ENCODE results near the gene FNDC8.
"Not testable (repeated sequence)": the region's sequence is repeated elsewhere in the genome, so short reads cannot be mapped to it uniquely, and the experiment has no call there.

FNDC8 gene

GRCh38 chr17:35144840-35145239 lies 23.4 kb downstream of the FNDC8 start:
- no peak for DNase-seq

DNA sequence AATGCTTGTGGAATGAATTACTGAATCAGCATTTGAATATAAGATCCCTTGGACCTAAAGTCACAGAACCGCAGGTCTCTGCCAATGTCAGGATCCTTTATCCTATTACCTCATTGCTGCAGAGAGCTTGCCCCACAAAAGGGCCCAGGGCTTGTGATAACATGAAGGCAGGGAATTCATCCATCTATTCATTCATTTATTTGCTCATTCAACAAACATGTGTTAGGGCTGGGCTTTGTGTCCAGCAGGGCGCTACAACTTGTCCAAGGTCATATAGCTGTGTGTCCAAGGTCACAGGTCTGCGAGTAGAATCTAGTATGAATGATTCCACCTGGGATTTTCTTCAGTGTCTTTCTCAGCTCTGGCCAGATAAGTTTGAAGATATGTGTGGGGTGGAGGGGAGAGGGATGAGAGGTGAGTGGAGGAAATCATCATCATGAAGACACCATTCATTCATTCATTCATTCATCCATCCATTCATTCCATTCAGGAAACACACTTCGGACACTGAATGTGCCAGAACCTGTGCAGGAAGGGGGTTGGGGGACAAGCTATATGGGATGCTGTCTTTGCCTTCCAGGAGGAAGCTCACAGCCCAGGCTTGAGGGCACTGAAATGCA lies 24.9 kb downstream of the FNDC8 start:
- no peak for DNase-seq

GRCh38 chr17:35147375-35147905 lies 26.0 kb downstream of the FNDC8 start, which contains the start of gene UNC45B:
TSS of gene UNC45B (plus strand) at chr17:35147817. CDS start at chr17:35148264, 447 bp downstream.
- DNase-seq, result no peak

GRCh38 chr17:35148144-35148543 lies 26.7 kb downstream of the FNDC8 start:
- DNase-seq, result no peak

DNA sequence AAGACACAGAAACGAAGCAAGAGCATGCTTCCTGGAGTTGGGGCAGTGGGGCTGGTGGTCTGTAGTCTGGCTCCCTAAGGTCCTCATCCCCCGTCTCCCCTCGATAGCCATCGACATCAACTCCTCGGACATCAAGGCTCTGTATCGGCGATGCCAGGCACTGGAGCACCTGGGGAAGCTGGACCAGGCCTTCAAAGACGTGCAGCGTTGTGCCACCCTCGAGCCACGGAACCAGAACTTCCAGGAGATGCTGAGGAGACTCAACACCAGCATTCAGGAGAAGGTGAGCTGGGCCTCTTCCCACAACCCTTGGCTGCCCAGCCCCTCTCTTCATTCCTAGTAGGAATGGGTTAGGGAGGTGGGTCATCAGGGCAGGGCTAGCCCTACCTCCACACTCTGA lies 28.5 kb downstream of the FNDC8 start:
- DNase-seq, result no peak

DNA sequence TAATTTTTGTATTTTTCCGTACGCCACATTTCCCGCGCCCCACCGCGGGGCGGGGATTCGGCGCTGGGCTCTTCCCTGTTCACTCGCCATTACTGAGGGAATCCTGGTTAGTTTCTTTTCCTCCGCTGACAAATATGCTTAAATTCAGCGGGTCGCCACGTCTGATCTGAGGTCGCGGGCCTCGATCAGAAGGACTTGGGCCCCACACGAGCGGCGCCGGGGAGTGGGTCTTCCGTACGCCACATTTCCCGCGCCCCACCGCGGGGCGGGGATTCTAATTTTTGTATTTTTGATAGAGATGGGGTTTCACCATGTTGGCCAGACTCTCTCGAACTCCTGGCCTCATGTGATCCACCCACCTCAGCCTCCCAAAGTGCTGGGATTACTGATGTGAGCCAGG lies 29.7 kb downstream of the FNDC8 start:
- DNase-seq, result not testable (repeated sequence)

GRCh38 chr17:35152421-35153140 lies 31.2 kb downstream of the FNDC8 start:
- DNase-seq, result no peak

DNA sequence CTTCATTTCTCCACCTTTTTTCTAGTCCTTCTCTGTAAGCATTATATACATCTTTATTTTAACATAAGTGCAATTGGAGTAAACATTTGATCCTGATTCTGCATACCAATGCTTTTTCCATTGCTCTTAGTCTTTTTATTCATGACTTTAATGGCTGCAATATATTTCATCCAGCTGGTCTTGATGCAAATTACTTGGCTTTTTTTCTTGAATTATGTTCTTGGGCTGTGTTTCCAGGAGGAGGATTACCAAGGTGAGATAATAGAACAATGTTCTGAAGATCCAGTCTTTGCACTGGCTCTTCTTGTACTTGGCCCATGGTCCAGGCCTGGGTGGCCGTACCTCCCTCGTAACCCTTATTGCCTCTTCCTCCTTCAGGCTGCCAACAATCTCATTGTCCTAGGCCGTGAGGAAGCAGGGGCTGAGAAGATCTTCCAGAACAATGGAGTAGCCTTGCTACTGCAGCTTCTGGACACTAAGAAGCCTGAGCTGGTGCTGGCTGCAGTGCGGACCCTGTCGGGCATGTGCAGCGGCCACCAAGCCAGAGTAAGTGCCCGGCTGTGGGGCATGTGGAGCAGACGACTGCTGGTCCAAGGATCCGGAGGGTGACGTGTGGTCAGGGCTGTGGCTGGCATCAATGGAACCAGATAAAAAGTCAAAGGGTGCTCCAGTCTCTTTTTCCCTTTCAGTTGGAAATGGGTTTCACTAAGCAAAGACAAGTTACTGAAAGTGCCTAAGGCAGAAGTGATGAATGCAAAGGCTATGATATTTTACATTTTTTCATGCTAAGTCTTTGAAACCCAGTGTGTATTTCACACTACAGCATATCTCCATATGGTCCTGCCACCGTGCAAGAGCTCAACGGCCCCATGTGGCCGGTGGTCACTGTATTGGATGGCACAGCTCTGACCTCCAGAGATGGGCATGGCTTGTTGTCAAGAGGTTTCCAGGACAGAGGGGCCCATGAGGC lies 33.1 kb downstream of the FNDC8 start:
- DNase-seq, result no peak

DNA sequence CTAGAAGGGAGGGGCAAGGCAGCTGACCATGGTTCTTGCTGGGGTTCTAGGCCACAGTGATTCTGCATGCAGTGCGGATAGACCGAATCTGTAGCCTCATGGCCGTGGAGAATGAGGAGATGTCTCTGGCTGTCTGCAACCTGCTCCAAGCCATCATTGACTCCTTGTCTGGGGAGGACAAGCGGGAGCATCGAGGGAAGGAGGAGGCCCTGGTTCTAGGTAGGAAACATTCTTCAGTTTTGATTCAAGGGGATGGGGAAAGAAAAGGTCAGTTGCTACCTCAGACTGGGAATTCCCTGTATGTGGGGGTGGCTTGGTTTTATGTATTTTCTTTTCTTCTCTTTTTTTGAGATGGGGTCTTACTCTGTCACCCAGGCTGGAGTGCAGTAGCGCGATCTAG lies 33.8 kb downstream of the FNDC8 start:
- DNase-seq, result no peak

DNA sequence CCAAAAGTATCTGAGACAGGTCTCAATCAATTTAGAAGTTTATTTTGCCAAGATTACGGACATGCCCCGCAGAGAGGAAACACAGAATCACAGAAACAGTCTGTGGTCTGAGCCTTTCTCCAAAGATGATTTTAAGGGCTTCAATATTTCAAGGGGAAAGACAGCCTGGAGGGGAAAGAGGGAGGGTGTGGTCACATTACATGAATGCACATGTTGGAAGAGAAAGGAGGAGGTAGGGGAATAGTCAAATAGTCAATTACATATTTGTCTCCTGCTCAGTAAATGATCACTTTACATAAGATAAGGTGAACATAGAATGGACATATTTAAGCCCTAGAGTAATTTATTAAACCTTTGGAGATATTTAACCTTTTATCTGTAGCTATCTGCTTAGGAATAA lies 38.5 kb downstream of the FNDC8 start:
- no peak for DNase-seq

DNA sequence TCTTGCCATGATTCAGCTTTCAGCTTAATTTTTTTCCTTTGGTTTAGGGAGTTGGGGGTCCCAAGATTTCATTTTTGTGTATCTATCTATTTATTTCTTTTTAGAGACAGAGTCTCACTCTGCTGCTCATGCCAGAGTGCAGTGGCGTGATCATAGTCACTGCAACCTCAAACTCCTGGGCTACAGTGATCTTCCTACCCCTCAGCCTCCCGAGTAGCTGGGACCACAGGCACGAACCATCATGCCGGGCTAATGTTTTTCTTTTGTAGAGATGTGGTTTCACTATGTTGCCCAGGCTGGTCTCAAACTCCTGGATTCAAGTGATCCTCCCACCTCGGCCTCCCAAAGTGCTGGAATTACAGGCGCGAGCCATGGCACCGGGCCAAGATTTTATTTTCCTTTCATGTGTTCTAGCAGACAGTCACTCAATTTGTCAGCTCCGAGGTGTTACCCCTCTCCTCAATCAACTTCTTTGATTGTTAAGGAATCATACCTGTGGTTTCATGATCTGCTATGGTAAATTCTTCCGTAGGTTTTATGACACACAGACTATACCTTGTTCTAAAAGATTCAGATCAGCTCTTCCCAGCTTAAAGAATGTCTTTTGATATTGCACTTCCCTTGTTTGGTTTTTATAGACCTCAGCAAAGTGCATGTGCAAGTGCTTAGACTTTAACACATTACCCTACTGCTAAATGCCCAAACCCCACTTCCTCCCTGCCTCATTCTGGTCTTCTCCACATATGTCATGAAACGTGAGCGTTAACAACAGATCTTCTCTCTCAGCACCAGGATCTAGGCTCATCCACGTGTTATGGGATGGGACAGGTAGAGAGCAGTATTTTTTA lies 39.2 kb downstream of the FNDC8 start:
- DNase-seq, result no peak

- DNase-seq, result no peak
These were observed 39.9 kb downstream of the FNDC8 start for GRCh38 chr17:35161281-35161761.

DNA sequence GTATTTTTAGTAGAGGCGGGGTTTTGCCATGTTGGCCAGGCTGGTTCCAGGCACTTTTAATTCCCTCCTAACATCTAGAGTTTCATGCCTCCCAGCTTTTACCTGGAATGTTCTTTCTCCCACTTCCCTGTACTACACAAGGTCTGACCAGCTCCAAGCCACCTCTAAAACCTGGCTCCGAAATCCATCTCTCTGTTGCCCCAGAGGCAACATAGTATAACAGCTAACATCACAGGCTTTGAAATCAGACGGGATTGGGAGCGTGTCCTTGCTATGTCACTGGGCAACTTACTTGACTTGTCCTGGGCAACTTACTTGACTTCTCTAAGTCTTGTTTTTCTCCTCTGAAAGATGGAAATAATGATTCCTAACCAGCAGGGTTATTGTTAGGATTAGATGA lies 41.3 kb downstream of the FNDC8 start:
- DNase-seq, result no peak

GRCh38 chr17:35163886-35164285 lies 42.5 kb downstream of the FNDC8 start:
- no peak for DNase-seq

GRCh38 chr17:35164716-35165115 lies 43.3 kb downstream of the FNDC8 start:
- no peak for DNase-seq

DNA sequence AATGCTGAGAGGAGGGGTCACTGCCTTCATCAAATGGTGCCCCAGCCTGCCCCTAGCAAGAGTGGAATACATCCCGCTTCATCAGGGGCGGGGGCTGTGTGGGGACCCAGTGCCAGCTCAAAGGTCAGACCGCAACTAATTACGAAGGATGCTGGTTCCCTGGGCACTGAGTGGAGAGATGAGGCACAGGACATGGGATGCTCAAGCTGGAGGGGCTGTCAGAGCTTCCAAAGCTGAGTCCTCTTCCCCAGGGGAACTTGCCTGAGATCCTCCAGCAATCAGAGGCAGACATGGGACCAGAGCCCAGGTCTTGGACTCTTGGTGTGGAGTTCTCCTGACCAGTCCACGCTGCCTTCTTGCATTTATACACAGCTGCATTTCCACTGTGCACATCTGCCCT lies 45.1 kb downstream of the FNDC8 start:
- DNase-seq, result no peak

GRCh38 chr17:35167046-35167445 lies 45.6 kb downstream of the FNDC8 start:
- DNase-seq, result no peak

DNA sequence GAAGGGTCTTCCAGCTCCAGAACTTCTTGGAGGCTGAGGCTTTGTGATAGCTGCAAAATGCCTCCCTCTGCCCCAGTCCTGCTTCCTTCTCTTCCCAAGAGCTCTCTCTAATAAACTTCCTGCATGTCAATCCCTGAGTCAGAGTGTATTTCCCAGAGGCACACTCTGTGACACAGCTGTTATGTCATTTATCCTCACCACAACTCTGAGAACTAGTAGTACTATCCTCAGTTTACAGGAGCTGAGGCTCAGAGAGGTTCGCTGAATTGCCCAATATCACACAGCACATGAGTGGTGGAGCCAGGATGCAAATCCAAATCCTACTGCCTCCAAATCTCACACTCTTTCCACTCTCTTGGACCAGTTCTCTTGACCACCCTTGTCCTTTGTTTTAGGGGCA lies 46.3 kb downstream of the FNDC8 start:
- DNase-seq, result no peak

DNA sequence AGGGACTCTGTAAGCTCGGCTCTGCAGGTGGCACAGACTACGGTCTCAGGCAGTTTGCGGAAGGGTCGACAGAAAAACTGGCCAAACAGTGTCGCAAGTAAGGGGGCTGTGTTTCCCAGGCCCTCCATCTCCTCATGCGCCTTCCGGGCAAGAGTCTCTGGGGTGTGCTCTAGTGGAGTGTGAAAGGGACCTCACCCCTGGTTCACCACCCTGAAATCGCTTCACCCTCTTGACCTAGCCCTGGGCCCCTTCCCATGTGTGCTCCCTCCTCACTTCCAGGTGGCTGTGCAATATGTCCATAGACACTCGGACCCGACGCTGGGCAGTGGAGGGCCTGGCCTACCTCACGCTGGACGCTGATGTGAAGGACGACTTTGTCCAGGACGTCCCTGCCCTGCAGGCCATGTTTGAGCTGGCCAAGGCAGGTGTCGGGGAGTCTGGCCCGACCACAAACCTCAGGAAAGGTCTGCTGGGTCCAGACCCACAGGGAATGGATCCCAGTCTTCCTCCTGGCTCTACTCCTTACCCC lies 48.5 kb downstream of the FNDC8 start:
- no peak for DNase-seq

DNA sequence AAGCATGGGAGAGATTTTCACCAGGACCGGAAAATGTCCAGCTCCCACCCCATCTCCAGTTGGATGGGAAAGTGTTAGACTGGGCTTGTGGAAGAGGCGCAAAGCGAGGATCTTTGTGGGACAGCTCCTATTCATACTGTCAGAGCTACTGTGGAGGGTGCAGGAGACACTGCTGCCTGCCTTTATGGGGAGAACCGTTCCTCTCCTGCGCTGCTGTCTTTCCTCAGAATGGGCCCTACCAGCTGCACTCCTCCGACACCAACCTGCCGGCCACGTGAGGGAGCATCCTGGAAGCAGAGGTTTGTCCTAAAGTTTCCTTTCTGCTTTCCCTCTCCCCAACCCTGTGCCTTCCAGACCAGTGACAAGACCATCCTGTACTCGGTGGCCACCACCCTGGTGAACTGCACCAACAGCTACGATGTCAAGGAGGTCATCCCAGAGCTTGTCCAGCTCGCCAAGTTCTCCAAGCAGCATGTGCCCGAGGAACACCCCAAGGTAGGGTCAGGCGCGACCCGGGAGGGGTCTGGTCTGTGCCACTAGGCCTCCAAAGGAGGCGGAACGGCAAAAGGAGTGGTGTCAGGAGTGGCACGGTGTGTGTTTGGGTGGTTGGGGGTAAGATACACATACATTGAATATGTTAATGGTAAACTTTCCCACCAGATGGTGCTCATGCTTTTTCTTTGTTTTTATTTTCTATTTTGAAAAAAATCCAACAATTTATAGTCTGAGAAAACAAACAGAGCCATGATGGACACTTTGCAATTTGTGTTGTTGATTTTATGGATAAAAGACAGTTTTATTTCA lies 49.8 kb downstream of the FNDC8 start:
- no peak for DNase-seq

GRCh38 chr17:35171834-35172233 lies 50.4 kb downstream of the FNDC8 start:
- DNase-seq, result no peak

Measured in activated CD4-positive, CD25-positive, alpha-beta regulatory T cell (primary cell).